ENCODE data around the gene ACTRT2. TPM values are rescaled to one million over a fixed set of nuclear protein-coding genes. Genes with fewer than 3 reads are reported as not detected.

ACTRT2 gene
- total and polyA plus RNA-seq, 10 of the 15 experiments (the other 5 are each of a cell fraction or from before 2014, with no cell fraction given): not detected

GRCh38 chr1:3042481-3042880, 21.2 kb downstream of the ACTRT2 start:
- Histone ChIP-seq H3K27ac (ENCODE audit: control insufficient read depth, insufficient read depth) (no peak overlapping the region), H3K79me2 (ENCODE audit: control insufficient read depth, insufficient read depth, low read length) (no peaks in the 10 kb centered on the region), H3K36me3 (ENCODE audit: control insufficient read depth in 2 of 2, insufficient read depth in 2 of 2, low read length in 1 of 2) (no peaks in the 10 kb centered on the region), H3K4me2 (ENCODE audit: control insufficient read depth, insufficient read depth) (no peak overlapping the region), H3K27me3 (replicated peaks in 1 of 2; ENCODE audit: control insufficient read depth in 2 of 2, insufficient read depth in 2 of 2, low read length in 1 of 2) (no peaks in the 10 kb centered on the region), H2AFZ (ENCODE audit: control insufficient read depth, low read depth, low read length) (no peak overlapping the region), H3K4me3 (no peak overlapping the region), H4K20me1 (ENCODE audit: control insufficient read depth, insufficient read depth) (no peaks in the 10 kb centered on the region), H3K9ac (ENCODE audit: control insufficient read depth, insufficient read depth, low read length) (no peak overlapping the region), H3K4me1 (ENCODE audit: control insufficient read depth, insufficient read depth, low read length) (no peaks in the 10 kb centered on the region), H3K9me3 (replicated peaks; ENCODE audit: control insufficient read depth, insufficient read depth, low read length) (no peaks in the 10 kb centered on the region)
- 15% methylated on average over 9 of the region's 9 CpGs for WGBS (ENCODE audit: insufficient coverage, insufficient replicate concordance, low lambda C conversion rate, missing lambda C conversion rate)
- TF ChIP-seq ZNF207 (IDR thresholded peaks at IDR 0.05; ENCODE audit: borderline replicate concordance) (no peak), TCF3 (IDR thresholded peaks at IDR 0.05; ENCODE audit: borderline replicate concordance, insufficient read depth, low read depth, low read length) (no peak), TAF1 (IDR thresholded peaks at IDR 0.05; ENCODE audit: borderline replicate concordance, low read depth, low read length) (no peak), NR2C1 (IDR thresholded peaks at IDR 0.05) (no peak), ASH2L (IDR thresholded peaks at IDR 0.05; ENCODE audit: borderline replicate concordance, low read depth) (no peak), IKZF2 (IDR thresholded peaks at IDR 0.05) (no peak), POLR2A (IDR thresholded peaks at IDR 0.05; ENCODE audit: low read depth, low read length) (no peak), RCOR1 (conservative IDR thresholded peaks at IDR 0.05; ENCODE audit: low read depth, low read length) (no peak), RUNX3 (IDR thresholded peaks at IDR 0.05; ENCODE audit: low read length) (no peak), EZH2 (IDR thresholded peaks at IDR 0.05; ENCODE audit: borderline replicate concordance, control insufficient read depth, low read depth, low read length) (no peak), JUND (IDR thresholded peaks at IDR 0.05; ENCODE audit: low read depth, low read length) (no peak)
- TF ChIP-seq, protein P1, sequence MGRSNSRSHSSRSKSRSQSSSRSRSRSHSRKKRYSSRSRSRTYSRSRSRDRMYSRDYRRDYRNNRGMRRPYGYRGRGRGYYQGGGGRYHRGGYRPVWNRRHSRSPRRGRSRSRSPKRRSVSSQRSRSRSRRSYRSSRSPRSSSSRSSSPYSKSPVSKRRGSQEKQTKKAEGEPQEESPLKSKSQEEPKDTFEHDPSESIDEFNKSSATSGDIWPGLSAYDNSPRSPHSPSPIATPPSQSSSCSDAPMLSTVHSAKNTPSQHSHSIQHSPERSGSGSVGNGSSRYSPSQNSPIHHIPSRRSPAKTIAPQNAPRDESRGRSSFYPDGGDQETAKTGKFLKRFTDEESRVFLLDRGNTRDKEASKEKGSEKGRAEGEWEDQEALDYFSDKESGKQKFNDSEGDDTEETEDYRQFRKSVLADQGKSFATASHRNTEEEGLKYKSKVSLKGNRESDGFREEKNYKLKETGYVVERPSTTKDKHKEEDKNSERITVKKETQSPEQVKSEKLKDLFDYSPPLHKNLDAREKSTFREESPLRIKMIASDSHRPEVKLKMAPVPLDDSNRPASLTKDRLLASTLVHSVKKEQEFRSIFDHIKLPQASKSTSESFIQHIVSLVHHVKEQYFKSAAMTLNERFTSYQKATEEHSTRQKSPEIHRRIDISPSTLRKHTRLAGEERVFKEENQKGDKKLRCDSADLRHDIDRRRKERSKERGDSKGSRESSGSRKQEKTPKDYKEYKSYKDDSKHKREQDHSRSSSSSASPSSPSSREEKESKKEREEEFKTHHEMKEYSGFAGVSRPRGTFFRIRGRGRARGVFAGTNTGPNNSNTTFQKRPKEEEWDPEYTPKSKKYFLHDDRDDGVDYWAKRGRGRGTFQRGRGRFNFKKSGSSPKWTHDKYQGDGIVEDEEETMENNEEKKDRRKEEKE (IDR thresholded peaks at IDR 0.05): no peak
- ATAC-seq (no peak), DNase-seq (ENCODE audit: low read depth, low spot score) (no peak), FAIRE-seq (no peak)
- CTCF ChIA-PET: no interaction called here
- in situ Hi-C loops (cut with MboI): no loop called here
- POLR2A ChIA-PET: no interaction called here
- BruUV-seq (replicated peaks): no TSS peak
- intact Hi-C loops (cut with micrococcal nuclease; ENCODE audit: unreplicated experiment): no loop called here
- SMC1A ChIA-PET (ENCODE audit: uncharacterized antibody, unreplicated experiment): no interaction called here
- RAD21 ChIA-PET (ENCODE audit: unreplicated experiment): no interaction called here

All from GM12878 (cell line).